Astrocyte of the cerebellum (primary cell): ENCODE results near the gene RASL10A.

Experiments
- DNase-seq: peaks from one replicate; pipeline ENCODE4 v3.0.0-alpha.2; 2011; ENCODE audit warnings: low read depth
- H3K4me3 ChIP-seq: 2 replicates; pipeline ENCODE4 v1.5.1; 2011; ENCODE audit warnings: mild to moderate bottlenecking, low read depth, low read length, moderate library complexity
- CTCF ChIP-seq: IDR thresholded peaks from 2 replicates; pipeline ENCODE4 v1.5.1; 2012; ENCODE audit warnings: low read length, low read depth, moderate library complexity, mild to moderate bottlenecking; ENCODE audit errors: missing control alignments
- in situ Hi-C: cut with HindIII; loops from 2 replicates; pipeline ENCODE4 v1.10.0; 2017; ENCODE audit warnings: low sequenced_read_pairs

Gene RASL10A

GRCh38 chr22:29334148-29334547 lies 18.7 kb upstream of the RASL10A start:
- no peak for TF ChIP-seq CTCF
- in situ Hi-C loops, result no loop called here
- DNase-seq, result no peak
- no peak overlapping the region for H3K4me3 ChIP-seq

GRCh38 chr22:29332886-29333496 lies 17.5 kb upstream of the RASL10A start:
- in situ Hi-C loops, result no loop called here
- no peak overlapping the region for H3K4me3 ChIP-seq
- DNase-seq, result no peak
- no peak for TF ChIP-seq CTCF

GRCh38 chr22:29331658-29332300 lies 16.3 kb upstream of the RASL10A start:
- in situ Hi-C loops, result no loop called here
- DNase-seq, result no peak
- H3K4me3 ChIP-seq, result no peak overlapping the region
- TF ChIP-seq CTCF, result no peak

- H3K4me3 ChIP-seq, result no peak overlapping the region
- in situ Hi-C loops, result no loop called here
- TF ChIP-seq CTCF, result no peak
- DNase-seq, result no peak
These were observed 15.7 kb upstream of the RASL10A start for GRCh38 chr22:29331213-29331612.

- in situ Hi-C loops, result no loop called here
- no peak for DNase-seq
- no peak overlapping the region for H3K4me3 ChIP-seq
- no peak for TF ChIP-seq CTCF
These were observed 15.3 kb upstream of the RASL10A start for GRCh38 chr22:29330753-29331152.

- DNase-seq, result no peak
- H3K4me3 ChIP-seq, result no peak overlapping the region
- in situ Hi-C loops, result no loop called here
- TF ChIP-seq CTCF, result no peak
These were observed 14.8 kb upstream of the RASL10A start for GRCh38 chr22:29330291-29330690.

GRCh38 chr22:29329581-29329980 lies 14.1 kb upstream of the RASL10A start:
- no peak overlapping the region for H3K4me3 ChIP-seq
- DNase-seq, result no peak
- in situ Hi-C loops, result no loop called here
- TF ChIP-seq CTCF, result no peak
